HG03460 (cell line): Measurements from ENCODE around the gene LAMB2.
A peak's percentile ranks its signal among the peaks of the same experiment; 100 is the strongest.

Experiments
- ATAC-seq: cut with Tn5 transposase; IDR thresholded peaks from one replicate; pipeline ENCODE4 v1.9.1; 2021; ENCODE audit not compliant: unreplicated experiment

LAMB2 gene

DNA sequence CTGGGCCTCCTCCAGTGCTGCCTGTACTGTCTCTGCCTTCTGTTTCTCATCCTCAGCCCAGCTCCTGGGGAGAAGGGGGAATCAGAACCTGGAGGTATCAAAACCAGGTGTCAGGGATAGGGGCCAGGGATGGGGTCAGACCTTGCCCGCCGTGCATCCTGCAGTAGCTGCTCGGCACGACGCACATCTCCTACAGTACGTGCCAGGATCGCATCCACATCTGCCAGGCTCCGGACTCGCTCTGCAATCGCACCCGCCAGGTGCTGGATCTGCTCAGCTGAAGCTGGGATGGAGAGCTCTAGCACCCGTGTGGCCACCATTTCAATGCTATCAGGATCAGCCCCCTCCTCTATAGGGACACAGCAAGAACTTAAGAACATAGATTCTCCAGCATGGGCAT, 10.8 kb downstream of the LAMB2 start:
- no peak for ATAC-seq

- ATAC-seq: no peak
These were observed 11.6 kb downstream of the LAMB2 start for GRCh38 chr3:49121132-49121736.

- peak; percentile 81 for ATAC-seq
These were observed 12.3 kb downstream of the LAMB2 start, which contains the start of gene USP19 for GRCh38 chr3:49120438-49121131. TSS of gene USP19 (minus strand) at chr3:49120823. CDS start at chr3:49119145, 1,678 bp downstream.

DNA sequence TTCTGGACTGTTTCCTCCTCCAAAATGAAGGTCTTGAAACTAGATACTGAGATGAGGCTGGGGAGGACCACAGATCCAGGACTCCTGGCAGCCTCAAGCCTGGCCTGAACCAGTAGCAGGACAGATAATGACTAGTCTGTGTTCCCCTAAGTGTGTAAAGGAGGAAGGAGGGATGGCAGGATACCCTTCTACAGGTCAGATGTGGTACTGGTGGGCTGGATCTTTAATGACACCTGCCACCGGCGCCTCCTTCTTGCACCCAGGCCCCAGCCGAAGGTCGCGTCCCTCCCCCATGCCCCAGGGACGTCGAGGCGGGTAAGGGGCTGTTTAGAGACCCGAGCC, 12.8 kb downstream of the LAMB2 start:
- no peak for ATAC-seq

GRCh38 chr3:49119439-49119838, 13.4 kb downstream of the LAMB2 start:
- no peak for ATAC-seq

GRCh38 chr3:49119036-49119435, 13.8 kb downstream of the LAMB2 start:
- ATAC-seq: no peak

GRCh38 chr3:49112262-49112661, 20.6 kb downstream of the LAMB2 start:
- no peak for ATAC-seq

DNA sequence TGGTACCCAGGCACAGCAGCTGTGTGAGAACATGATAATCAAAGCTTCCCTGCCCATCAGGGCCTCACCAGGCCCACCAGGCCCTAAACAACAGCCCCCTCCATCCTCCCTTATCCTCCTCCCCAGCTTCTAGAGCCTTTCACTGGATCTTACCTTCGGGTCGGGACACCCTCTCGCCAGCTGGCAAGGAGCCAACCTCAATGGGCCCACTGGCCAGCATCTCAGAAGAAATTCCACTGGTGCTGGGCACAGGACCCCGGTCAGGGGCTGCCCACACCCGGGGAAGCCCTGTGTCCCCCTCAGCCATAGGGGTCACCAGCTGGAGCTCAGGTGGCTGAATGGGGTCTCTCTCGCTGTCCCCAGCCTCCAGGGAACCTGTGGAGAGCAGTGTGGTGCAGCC, 21.5 kb downstream of the LAMB2 start:
- ATAC-seq: no peak

GRCh38 chr3:49110780-49111179, 22.1 kb downstream of the LAMB2 start:
- no peak for ATAC-seq

GRCh38 chr3:49108346-49108745, 24.5 kb downstream of the LAMB2 start:
- no peak for ATAC-seq

DNA sequence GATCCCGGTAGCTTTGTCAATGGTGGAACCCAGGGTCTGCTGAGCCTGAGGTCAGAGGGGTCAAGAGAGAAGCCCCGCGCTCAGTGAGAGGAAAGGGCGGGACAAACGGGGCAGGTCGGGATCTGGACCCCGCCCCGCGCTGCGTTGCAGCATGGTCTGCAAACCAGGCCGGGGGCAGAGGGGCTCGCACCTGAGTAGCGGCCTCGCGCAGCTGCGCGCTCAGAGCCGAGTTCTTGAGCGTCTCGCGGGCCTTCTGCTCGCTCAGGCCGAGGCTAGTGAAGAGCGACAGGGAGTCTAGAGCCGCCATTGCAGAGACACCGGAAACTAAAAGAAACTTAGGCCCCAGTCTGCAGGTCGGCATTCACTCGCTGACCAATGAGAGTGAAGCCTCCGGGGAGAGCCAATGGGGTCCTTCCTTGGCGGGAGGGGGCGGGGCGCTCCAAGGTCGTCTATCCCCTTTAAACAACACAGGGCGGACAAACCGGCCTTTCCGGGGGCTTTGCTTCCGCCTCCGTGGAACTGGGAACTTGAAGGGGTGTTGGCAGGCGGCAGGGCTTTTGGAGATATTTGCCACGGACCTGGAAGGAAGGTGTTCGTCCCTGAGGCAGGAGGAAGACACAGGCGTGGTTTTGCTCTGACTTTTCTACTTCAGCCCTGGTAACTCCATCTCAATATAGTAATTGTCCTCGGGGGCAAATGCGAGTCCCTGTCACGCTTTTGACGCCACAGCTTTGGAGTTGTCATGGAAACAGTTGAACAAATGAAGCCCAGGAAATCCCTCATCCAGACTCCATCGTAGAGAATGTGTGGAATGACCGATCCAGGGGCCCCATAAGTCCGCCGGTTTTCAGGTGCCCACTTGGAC, 28.2 kb downstream of the LAMB2 start, which contains the start of gene QARS1:
TSS of gene QARS1 (minus strand) at position 331 of the 865 bp plus-strand sequence. CDS start at position 307, 24 bp downstream.
- ATAC-seq: peak; percentile 92

DNA sequence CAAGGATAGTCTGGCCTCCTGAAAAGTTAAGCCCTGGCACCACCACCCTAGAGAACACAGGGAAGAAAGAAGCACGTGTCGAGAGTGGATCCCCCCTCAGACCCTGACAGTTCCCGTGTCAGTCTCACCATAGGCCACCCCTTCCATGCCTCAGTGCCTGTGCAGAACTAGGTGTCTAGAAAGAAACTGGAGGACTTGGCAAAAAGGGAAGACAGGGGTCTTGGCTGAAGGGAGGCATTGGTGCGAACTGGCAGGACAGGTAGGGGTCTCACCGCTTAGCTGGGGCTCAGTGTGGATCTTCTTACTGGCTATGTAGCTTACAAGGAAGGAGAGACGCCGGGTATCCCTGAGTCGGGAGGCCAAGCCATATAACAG, 28.8 kb downstream of the LAMB2 start:
- ATAC-seq: no peak

- no peak for ATAC-seq
These were observed 32.7 kb downstream of the LAMB2 start for GRCh38 chr3:49100046-49100615.

- no peak for ATAC-seq
These were observed 33.8 kb downstream of the LAMB2 start for GRCh38 chr3:49098910-49099630.

DNA sequence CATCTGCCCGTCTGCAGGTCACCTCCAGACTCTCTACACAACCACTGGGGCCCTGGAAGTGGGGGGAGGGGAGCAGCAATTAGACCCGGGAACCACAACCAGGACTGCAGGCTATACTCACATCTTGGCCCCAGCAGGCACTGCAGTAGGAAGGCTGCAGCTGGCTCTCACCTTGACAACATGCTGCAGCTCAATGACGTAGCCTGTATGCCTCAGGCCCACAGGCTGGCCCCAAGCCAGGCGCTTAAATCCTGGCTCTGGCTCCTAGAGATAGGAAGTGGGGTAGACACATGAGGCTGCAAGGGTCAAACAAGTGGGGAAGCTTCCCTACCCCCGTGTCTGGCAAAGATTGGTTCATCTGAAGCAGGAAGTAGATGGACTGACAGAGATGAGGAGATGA, 34.4 kb downstream of the LAMB2 start:
- no peak for ATAC-seq

- peak; percentile 76 for ATAC-seq
These were observed 38.7 kb downstream of the LAMB2 start, which contains the start of gene QRICH1 for GRCh38 chr3:49093853-49094767. TSS of gene QRICH1 (minus strand) at chr3:49094071. CDS start at chr3:49077017, 17,054 bp downstream.

DNA sequence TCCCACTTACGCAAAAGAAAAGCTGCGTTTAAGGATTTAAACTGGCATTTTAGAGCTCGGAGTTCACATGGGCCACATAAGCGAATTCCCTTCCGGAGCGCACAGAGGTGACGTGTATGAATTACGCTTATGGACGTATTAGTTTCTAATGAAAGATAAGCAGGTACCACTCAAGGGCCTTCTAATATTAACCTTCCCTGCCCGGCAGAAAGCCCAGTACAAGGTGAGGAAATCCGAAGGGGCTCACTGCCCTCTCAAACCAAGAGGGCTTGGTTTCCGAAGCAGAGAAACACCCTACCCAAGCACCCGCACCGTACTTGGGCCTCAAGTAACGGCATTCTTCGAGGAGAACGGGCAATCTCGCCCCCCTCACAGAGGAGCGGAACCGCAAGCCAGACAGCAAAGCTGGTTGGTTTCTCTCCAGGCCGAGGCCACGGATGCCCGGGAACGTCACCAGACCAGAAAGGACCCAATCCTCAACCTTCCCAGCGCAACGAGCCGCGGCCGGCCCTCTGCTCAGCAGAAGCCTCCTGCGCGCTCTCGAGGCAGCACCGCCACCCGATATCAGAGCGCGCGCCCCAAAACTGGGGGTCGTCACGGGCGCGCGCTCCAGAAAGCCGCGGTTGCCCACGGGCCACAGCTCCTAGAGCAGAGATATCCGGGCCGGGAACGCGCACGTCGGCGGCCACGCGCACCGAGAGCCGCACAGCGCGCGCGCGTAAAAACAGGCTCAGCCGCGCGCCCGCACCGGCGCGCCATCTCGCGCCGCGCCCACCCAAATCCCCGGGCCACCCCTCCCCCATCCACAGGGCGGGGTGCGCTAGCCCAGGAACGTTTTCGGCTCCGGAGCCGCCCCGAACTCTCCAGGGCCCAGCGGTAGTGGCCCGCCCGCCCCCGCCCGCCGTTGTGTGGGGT, 39.7 kb downstream of the LAMB2 start:
- peak; percentile 37 for ATAC-seq

DNA sequence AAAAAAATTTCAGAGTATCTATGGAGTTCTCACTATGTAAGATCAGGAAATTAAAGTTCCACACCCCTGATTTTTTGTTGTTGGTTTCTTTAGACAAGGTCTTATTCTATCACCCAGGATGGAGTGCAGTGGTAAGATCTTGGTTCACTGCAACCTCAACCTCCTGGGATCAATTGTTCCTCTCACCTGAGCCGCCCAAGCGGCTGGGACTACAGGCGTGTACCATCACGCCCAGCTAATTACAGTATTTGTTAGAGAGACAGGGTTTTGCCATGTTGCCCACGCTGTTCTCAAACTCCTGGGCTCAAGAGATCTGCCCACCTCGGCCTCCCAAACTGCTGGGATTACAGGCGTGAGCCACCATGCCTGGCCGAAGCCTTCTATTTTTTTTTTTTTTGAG, 51.4 kb downstream of the LAMB2 start:
- ATAC-seq: no peak

DNA sequence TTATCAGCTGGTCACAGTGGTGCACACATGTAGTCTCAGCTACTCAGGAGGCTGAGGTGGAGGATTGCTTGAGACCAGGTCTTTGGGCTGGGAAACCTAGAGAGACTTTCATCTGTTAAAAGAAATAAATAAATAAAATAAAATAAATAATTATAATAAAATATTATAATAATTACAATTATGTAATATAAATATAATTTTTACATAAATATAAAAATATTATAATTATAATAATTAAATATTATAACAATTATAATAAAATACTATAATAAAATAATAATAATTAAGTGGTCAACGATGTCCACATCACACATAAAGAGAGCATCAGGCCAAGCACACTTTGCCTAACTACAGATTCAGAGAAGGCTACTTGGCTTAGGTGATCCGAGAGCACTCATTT, 53.6 kb downstream of the LAMB2 start:
- no peak for ATAC-seq
